GM21390 (cell line): Measurements from ENCODE around the gene STXBP5L.
"Not testable (repeated sequence)": the region's sequence is repeated elsewhere in the genome, so short reads cannot be mapped to it uniquely, and the experiment has no call there.

Experiments used
- ATAC-seq: cut with Tn5 transposase; IDR thresholded peaks from one replicate; pipeline ENCODE4 v1.9.1; 2021; ENCODE audit not compliant: unreplicated experiment

STXBP5L gene

GRCh38 chr3:120988994-120989393 is 81.0 kb downstream of the STXBP5L start:
- no peak for ATAC-seq

- ATAC-seq = no peak
These were observed 110.9 kb downstream of the STXBP5L start for GRCh38 chr3:121018917-121019321.

DNA sequence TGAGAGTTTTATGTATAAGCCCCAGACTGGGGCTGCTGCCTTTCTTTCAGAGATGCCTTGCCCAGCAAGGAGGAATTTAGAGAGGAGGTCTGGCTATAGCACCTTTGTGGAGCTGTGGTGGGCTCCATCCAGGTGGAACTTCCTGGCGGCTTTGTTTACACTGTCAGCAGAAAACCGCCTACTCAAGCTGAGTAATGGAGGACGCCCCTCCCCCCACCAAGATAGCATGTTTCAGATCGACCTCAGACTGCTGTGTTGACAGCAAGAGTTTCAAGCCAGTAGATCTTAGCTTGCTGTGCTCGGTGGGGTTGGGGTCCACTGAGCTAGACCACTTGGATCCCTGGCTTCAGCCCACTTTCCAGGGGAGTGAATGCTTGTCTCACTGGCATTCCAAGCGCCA is 155.6 kb downstream of the STXBP5L start:
- ATAC-seq = no peak

GRCh38 chr3:121064121-121064520 is 156.1 kb downstream of the STXBP5L start:
- no peak for ATAC-seq

- ATAC-seq = no peak
These were observed 164.1 kb downstream of the STXBP5L start for GRCh38 chr3:121072133-121072532.

DNA sequence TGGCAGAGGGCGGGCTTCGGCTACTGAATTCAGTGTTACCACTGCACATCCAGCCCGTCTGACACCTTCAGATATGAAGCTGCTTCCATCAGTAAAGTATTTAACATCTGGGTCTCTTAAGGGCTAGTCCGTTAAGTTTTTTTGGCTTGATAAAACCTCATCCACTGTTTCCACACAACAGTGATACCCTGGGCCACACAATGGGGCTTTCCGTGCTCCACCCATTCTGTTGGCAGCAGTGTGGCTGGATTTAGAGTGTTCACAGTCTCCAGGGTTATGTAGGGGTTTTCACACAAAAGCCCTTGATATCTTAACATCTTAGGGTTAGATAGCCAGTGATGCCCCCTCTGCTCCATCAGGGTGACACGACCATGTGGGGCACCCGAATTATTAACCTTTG is 165.0 kb downstream of the STXBP5L start:
- no peak for ATAC-seq

DNA sequence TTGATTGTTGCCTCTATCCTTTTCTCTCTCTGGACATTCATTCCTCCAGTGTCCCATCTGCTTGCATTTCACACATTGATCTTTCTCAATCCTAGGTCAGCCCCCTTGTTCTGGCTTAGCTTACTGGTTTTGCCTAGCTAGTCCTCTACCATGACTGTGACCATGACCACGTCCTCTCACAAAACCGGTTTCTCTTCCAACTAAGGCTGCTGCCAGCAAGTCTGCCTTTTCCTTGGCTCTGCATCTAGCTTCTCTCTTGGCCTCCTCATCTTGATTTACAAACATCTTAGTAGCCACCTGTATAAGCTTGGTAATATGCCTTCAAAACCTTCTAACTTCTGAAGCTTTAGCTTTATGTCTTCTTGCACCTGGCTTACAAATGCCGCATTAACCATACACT is 167.2 kb downstream of the STXBP5L start:
- no peak for ATAC-seq

DNA sequence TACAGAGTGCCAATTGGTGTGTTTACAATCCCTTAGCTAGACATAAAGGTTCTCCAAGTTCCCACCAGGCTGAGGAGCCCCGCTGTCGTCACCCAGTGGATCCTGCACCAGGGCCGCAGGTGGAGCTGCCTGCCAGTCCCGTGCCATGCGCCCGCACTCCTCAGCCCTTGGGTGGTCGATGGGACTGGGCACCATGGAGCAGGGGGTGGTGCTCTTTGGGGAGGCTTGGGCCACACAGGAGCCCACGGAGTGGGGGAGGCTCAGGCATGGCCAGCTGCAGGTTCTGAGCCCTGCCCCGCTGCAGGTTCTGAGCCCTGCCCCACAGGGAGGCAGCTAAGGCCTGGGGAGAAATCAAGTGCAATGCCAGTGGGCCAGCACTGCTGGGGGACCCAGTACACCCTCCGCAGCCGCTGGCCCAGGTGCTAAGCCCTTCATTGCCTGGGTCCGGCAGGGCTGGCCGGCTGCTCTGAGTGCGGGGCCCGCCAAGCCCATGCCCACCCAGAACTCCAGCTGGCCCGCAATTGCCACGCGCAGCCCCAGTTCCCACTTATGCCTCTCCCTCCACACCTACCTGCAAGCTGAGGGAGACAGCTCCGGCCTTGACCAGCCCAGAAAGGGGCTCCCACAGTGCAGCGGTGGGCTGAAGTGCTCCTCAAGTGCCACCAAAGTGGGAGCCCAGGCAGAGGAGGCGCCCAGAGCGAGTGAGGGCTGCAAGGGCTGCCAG is 170.5 kb downstream of the STXBP5L start:
- ATAC-seq = not testable (repeated sequence)

DNA sequence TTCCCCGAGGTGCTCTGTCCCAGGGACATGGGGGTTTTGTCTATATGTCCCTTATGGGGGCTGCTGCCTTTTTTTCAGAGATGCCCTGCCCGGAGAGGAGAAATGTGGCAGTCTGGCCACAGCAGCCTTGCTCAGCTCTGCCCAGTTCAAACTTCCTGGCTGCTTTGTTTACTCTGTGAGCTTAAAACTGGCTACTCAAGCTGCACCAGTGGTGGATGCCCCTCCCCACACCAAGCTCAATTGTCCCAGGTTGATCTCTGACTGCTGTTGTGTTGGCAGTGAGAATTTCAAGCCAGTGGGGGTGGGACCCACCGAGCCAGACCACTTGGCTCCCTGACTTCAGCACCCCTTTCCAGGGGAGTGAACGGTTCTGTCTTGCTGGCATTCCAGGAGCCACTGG is 188.9 kb downstream of the STXBP5L start:
- no peak for ATAC-seq

- not testable (repeated sequence) for ATAC-seq
These were observed 203.1 kb downstream of the STXBP5L start for GRCh38 chr3:121111086-121111485.

- no peak for ATAC-seq
These were observed 204.1 kb downstream of the STXBP5L start for GRCh38 chr3:121111914-121112612.

DNA sequence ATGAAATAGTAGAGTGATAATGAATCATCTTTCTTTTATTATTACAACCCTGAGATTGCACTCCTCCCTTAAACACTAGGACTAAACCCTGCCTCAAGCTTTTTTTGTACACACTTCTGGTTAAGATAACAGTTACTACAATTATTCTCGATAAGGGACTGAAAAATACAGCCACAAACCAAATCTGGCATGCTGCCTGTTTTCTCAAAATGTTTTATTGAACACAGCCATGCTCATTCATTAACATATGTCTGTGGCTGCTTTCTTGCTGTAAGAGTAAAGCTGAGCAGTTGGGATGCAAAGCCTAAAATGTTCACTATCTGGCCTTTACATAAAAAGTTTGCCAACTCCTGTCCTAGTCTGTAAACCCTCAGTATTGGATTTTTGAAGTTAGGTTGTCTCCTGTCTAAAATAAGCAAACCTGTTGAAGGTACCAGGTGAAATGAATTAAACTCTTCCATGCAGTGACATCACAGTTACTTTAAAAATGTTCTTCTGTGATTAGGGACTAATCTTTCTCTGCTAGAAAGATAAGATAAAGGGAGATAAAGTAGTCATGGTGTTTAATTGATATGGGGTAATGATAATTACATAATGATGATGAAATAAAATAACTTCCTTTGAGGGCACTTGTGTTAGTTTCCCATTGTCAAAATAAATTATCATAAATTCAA is 218.2 kb downstream of the STXBP5L start:
- ATAC-seq = no peak

DNA sequence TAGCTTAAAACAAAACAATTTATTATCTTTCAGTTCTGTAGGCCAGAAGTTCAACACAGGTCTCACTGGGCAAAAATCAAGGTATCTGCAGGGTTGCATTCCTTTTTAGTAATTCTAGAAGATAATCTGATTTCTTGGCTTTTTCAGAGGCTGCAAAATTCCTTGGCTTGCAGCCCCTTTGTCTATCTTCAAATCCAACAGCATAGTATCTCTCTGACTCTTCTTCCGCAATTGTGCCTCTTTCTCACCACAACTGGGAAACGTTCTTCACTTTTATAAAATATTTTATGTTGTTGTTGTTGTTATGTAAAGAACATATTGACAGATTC is 218.7 kb downstream of the STXBP5L start:
- no peak for ATAC-seq

DNA sequence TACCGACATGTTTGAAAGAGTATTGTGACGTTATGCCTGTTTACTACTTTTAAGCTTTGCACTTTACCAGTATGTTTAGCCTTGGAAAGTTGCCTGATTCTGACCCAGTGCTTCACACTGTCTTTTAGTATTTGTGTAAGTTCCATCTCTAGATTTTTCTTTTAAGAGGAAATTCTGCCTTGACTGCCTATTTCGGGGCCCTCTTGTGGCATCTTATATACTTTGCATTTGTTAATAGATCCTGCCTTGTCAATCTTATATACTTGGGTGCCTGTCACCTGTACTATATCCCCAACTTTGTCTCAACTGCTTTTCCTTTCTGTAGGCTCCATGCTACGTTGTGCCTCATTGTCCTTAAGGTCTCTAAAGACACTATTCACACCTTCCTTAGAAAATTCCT is 244.6 kb downstream of the STXBP5L start:
- ATAC-seq = no peak

- no peak for ATAC-seq
These were observed 245.8 kb downstream of the STXBP5L start for GRCh38 chr3:121153851-121154250.

GRCh38 chr3:121155028-121155427 is 247.0 kb downstream of the STXBP5L start:
- no peak for ATAC-seq

GRCh38 chr3:121165397-121165837 is 257.4 kb downstream of the STXBP5L start:
- no peak for ATAC-seq

DNA sequence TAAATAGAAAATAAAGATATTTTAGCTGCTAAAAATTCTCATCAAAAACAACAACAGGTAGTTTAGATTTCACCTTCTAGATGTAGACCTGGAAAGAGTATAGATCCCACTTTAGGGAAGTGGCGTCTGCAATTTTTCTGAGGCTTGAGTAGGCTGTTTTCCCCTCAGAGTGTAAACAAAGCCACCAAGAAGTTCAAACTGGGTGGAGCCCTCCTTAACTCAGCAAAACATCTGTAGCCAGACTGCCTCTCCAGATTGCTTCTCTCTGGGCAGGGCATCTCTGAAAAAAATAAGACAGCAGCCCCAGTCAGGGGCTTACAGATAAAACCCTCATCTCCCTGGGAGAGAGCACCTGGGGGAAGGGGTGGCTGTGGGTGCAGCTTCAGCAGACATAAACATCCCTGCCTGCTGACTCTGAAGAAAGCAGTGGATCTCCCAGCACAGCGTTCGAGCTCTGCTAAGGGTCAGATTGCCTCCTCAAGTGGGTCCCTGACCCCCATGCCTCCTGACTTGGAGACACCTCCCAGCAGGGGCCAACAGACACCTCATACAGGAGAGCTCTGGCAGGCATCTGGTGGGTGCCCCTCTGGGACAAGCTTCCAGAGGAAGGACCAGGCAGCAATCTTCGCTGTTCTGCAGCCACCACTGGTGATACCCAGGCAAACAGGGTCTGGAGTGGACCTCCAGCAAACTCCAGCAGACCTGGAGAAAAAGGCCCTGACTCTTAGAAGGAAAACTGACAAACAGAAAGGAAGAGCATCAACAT is 259.6 kb downstream of the STXBP5L start:
- ATAC-seq = no peak

DNA sequence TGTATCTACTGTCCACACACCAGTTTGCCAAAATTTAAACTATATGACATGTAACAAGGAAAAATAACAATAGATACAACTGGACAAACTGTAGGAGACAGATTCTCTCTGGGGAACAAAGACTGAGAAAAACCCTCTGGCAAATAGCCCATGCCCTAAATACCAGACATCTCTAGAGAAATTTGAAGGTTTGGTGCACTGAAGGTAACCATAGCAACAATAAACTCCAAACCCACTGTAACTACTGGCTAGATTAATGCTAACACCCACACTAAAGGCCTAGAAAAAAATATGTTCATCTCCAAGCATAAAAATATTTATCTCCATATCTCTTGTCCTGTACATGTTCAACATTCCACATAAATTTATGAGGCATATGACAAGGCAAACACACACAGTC is 267.1 kb downstream of the STXBP5L start:
- ATAC-seq = no peak

DNA sequence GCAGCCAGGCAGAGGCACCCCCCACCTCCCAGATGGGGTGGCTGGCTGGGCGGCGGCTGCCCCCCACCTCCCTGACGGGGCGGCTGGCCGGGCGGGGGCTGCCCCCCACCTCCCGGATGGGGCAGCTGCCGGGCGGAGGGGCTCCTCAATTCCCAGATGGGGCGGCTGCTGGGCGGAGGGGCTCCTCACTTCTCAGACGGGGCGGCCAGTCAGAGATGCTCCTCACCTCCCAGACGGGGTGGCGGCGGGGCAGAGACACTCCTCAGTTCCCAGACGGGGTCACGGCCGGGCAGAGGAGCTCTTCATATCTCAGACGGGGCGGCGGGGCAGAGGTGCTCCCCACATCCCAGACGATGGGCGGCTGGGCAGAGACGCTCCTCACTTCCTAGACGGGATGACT is 282.6 kb downstream of the STXBP5L start:
- ATAC-seq = not testable (repeated sequence)

GRCh38 chr3:121202573-121202972 is 294.6 kb downstream of the STXBP5L start:
- ATAC-seq = no peak
